ENCODE measurements around the gene NCOR2.

Gene NCOR2

DNA sequence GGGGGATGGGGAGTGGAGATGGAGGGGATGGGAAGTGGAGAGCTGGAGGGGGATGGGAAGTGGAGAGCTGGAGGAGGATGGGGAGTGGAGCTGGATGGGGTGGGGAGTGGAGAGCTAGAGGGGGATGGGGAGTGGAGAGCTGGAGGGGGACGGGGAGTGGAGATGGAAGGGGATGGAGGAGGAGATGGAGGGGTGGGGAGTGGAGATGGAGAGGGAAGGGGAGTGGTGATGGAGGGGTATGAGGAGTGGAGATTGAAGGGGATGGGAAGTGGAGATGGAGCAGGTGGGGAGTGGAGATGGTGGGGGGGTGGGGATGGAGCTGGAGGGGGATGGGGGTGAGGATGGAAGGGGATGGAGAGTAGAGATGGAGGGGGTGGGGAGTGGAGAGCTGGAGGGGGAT lies 26.1 kb downstream of the NCOR2 start:
- no peak for DNase-seq

- no peak for DNase-seq
Observed at GRCh38 chr12:124539084-124540041, 28.0 kb downstream of the NCOR2 start.

DNA sequence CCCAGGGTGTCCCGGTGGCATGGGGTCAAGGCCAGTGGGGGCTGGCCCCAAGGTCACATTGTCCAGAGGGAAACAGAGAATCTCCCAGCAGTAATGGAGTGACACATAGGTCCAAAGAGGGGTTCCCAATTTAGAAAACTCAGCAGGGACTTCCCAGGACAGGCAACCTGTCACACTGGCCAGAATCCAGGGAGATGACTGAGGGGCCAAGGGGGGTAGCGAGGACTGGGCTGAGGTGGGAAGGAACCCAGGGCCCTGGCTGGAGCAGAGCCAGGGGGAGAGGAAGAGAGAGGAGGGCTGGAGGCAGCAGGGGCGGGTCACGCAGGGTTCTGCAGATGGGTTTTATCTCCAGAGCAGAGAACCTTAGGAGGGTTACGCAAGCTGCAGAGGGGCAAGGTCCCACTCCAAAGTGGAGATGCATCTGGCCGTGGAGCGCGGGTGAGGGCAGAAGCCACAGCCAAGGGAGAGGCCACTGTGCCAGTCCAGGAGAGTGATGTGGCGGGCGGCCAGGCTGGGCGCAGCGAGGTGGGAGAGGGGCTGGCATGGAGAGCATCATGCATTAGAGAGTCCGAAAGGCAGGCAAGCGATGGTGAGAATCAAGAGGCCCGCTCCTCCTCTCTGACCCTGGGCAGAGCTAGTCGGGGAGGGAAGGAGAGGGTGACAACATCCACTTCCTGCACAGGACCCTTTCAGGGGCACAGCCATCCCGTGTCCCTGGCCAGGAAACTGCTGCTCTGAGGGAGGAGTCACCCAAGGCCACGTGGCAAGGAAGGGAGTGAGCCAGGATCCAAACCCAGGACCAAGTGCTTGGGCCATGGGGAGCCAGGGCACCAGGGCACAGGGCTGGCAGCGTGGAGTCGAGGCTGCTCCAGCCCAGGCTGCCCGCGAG lies 29.0 kb downstream of the NCOR2 start:
- no peak for DNase-seq

GRCh38 chr12:124537525-124538193 lies 29.8 kb downstream of the NCOR2 start:
- DNase-seq = no peak

GRCh38 chr12:124536641-124537040 lies 30.8 kb downstream of the NCOR2 start:
- no peak for DNase-seq

- DNase-seq = no peak
Observed at GRCh38 chr12:124534776-124535740, 32.4 kb downstream of the NCOR2 start.

- DNase-seq = no peak
Observed at GRCh38 chr12:124533456-124533855, 34.0 kb downstream of the NCOR2 start.

DNA sequence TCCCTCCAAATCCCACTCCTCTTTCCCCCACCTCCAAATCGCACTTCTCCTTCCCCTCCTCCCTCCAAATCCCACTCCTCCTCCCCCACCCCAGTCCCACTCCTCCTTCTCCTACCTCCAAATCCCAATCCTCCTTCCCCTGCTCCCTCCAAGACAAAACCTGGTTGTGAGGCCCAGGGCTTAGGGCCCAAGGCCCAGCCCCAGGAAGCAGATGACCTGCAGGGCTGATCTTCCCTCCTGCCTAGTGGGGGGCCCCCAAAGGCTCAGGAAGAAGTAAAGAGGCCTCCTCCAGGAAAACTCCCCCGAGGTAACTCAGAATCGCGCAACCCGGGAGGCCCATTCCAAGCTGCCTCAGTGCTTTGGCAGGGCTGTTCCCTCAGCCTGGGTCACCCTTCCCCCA lies 34.4 kb downstream of the NCOR2 start:
- DNase-seq = no peak

DNA sequence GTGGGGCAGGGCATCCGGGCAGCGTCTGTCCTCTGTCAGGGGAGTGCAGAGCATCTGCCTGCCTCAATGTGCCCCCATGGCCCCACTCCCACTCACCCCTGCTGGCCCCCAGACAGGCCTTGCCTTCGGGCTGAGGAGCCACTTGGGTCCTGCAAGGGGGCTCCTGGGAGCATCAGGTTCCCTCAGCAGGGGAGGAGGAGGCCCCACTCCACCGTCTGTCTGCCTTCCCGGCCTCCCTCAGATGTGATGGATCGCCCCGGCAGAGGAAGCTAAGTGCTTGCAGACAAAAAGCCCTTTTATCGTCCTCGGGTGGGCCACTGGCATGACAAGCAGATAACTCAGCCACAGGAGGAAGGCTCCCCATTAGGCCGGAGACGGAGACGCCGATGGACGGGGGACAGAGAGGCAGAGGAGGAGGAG lies 35.1 kb downstream of the NCOR2 start:
- no peak for DNase-seq

DNA sequence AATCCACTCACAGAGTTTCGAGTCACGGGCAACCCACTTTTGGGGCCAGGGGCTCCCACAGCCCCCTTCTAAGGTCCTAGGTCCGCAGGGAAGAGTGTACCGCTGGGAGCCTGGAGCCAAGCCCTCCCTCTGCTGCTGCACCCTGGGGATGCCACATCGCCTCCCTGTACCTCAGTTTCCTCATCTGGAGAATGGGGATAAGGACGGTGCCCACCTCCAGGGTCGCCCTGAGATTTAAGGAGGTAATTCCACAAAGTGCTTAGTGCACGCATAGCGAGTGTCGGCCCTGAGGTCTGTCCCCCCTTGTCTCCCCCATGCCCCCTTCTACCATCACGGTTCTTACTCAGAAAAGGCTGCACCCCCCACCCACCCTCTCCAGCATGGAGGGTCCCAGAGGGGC lies 35.5 kb downstream of the NCOR2 start:
- DNase-seq = no peak

DNA sequence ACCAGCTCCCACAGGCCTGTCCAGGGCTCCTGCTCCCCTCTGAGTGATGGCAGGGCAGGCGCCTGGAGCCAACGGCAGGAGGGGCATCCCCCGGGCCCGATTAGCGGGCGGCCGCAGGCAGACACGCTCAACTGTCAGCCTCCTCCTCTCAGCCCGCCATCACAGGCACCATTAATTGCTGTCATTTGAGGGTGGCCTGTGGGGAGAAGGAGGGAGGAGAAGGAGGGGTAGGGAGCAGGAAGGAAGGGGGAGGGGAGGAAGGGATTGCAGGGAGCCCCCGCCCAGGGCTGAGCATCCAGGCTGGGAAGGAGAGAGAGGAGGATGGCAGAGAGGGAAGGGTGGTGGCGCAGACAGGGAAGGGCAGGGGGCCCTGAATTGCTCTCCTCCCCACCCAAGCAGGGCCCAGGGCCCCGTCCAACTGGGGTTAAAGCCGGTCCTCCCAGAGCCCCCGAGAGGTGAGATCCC lies 36.1 kb downstream of the NCOR2 start:
- no peak for DNase-seq

DNA sequence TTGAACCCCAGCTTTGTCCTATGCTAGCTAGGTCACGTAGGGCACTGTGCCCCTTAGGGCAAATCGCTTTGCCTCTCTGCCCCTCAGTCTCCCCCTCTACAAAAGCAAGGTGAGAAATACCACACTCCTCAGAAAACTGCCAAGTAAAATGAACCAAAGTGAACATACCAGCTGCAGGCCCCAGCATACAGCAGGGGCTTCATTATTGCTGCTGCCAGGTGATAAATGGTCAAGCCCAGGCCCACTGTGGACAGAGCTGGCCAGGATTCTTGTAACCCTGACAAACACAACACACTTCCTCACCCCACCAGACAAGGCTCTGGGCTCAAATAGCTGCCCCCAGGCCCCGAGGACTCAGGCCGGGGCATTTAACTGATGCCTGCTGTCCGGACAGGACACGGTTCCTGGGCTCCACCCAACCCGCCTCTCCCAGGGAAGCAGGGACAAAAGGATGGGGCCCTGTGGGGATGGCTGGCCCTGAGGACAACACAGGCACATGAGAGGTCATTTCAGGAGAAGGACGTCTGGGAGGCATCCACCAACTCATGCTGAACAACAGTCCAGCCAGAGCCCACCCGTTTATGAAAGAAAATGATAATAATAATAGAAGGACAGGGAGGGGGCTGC lies 36.7 kb downstream of the NCOR2 start:
- no peak for DNase-seq

DNA sequence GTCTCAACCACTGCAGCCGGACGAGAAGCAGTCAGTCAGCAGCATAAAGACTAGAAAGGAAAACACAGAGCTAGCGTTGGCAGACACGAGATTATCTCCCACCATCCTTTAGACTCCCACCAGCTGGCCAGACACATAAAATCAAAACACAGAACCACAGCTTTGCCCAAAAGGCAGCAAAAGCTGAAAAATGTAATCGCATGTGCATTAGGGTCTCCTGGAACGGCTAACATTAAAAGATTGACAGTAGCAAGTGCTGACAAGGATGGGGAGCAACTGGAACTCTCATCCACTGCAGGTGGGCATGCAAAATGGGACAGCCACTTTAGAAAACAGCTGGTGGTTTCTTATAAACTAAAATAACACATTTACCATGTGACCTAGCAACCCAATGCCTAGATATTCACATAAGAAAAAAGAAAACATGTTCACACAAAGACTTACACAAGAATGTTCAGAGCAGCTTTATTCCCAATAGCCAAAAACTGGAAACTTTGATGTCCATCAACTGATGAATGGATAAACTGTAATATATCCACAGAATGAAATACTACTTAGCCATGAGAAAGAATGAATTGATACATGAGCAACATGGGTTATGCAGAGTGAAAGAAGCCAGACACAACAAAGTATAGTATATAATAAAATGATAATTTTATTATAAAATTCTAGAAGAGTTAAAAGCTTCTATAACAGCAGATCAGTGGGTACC lies 37.7 kb downstream of the NCOR2 start:
- DNase-seq = no peak

DNA sequence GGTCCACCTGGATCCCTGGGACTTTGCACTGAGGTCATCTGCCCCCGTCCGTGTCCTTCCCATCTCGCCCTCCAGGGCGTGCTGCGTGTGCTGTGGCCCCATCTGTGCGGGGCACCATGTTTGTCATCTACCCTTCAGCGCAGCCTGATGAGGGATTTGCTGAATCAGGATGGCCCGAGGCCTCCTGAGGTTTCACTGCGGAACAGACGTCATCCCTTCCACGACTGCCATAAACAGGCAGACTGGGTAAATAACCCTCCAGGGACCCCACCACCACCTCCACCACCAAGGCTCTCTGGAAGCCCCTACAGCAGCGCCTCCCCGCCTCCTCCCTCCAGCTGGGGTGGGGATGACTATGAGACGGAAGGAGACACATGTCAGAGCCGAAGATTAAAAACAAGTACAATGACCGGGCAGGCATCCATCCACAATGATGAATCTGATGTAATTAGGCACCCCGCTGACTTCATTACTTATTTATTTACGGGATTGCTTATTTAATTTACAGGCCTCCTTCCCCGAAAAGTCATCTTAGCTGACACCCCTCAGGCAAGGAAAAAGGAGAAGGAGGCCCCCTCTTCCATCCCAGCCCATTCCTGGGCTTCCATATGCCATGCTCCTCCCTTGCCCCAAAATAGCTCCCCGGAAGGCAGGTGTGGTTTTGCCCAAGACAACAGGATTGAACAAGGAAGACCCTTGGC lies 39.4 kb downstream of the NCOR2 start:
- no peak for DNase-seq

DNA sequence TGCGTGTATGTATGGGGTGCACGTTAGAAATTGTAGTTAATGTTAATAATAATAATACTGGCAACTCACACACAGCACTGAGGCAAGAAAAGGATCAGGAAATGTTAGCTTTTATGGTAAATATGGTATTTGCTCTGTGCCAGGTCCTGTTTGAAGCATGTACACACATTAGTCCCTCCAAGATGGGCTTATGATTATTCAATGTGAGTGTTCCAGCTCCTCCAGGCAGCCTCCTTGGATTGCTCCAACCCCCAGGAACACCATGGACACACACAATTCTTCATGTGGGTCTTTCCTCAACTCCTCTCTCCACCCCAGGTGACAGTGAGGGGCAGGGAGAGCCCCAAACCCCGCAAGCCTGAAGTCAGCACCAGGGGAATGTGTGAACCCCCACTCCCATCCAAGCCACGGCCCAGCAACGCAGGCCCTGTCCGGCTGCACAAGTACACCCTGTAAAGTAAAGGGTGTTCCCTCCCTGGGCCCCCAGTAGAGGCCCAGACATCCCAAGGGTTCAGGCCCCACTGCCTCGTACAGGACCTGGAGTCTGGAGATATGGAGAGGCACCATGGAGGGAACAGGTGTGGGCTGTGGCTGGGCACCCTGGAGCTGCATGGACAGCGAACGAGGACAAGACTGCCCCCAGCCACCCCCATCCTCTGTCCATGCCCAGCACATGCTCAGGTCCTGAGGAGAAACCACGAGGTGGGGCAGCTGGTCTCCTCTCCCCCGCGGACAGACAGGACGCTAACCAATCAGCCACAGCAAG lies 41.3 kb downstream of the NCOR2 start:
- DNase-seq = no peak

- no peak for DNase-seq
Observed at GRCh38 chr12:124525455-124525854, 42.0 kb downstream of the NCOR2 start.

DNA sequence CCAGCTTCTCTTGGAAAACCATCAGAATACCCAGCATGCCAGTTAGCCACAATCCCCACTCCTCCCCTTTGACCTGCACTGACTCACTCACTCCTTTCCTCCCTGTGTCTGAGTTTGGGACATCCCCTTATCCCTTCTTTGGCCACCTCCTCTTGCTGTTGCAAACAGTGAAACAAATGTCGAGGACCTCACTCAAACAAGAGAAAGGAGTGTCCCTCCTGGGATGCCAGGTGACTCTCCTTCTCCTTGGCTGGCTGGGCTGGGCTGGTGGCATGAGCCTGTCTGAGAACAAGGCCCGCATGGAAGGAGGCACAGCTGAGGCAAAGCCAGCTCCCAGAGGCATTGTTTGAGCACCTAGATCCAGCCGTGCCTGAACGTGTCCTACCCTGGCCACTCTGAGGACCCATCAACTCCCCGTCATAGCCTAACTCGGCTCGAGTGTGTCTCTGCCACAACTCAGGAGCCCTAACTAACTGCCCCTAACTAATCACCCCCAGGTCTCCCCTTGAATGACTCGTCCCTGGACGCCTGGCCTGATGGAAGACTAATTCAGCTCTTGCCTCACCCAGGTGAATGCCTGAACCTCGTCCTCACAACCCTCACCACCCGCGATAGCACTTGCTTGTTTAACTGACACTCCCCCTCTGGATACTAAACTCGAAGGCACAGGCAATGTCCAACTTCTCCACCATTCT lies 43.0 kb downstream of the NCOR2 start:
- no peak for DNase-seq

- DNase-seq = no peak
Observed at GRCh38 chr12:124523071-124523470, 44.3 kb downstream of the NCOR2 start.

GRCh38 chr12:124520907-124521306 lies 46.5 kb downstream of the NCOR2 start:
- DNase-seq = no peak

All from CD4-positive, alpha-beta T cell treated with Interleukin-6 for 4 hours (primary cell).